IMR-90 (cell line): Measurements from ENCODE around the gene RGSL1. TPM values are rescaled to one million over a fixed set of nuclear protein-coding genes. Genes with fewer than 3 reads are reported as not detected.

ENCODE experiments used
- ATAC-seq: fragments of 200-7000 bp; cut with Tn5 transposase; 2 replicates; pipeline ENCODE4 v1.9.1; 2020; ENCODE audit warnings: low read depth, mild to moderate bottlenecking, moderate library complexity
- BruUV-seq: library from RNA; stranded (reverse); fragments of 400-500 nt; replicated peaks from 2 replicates; lab custom pipeline; 2021; lab: Mats Ljungman, UMichigan
- CTCF ChIA-PET: fragments of 300-600 bp; formaldehyde crosslinking; extraction: SDS; loops from one replicate; lab custom pipeline; 2021; ENCODE audit warnings: antibody characterized with exemption; lab: Yijun Ruan, JAX
- POLR2A ChIA-PET: fragments of 300-600 bp; sonication (Branson Sonifier 250); formaldehyde crosslinking; loops from one replicate; lab custom pipeline; 2022; ENCODE audit warnings: antibody characterized with exemption; ENCODE audit not compliant: unreplicated experiment; lab: Charles Lee
- DNase-seq: peaks from one replicate; pipeline ENCODE4 v3.0.0; 2013
- H2AFZ ChIP-seq: replicated peaks from 2 replicates; pipeline ENCODE3; 2013; ENCODE audit warnings: low read length, mild to moderate bottlenecking; ENCODE audit not compliant: poor library complexity
- H2AK5ac ChIP-seq: 2 replicates; pipeline ENCODE4 v1.6.1; 2013; ENCODE audit warnings: low read depth, low read length, inconsistent platforms
- H2AK9ac ChIP-seq: replicated peaks from 2 replicates; pipeline ENCODE3; 2013; ENCODE audit warnings: mild to moderate bottlenecking, low read depth, low read length, moderate library complexity; ENCODE audit not compliant: poor library complexity
- H2BK120ac ChIP-seq: 2 replicates; pipeline ENCODE4 v1.6.1; 2013; ENCODE audit warnings: low read depth, low read length, inconsistent platforms
- H2BK15ac ChIP-seq: 3 replicates; pipeline ENCODE4 v1.6.1; 2013; ENCODE audit warnings: low read depth, low read length, inconsistent platforms
- H2BK20ac ChIP-seq: 2 replicates; pipeline ENCODE4 v1.6.1; 2013; ENCODE audit warnings: low read depth, mild to moderate bottlenecking, inconsistent platforms, low read length, moderate library complexity
- H2BK5ac ChIP-seq: 2 replicates; pipeline ENCODE4 v1.6.1; 2013; ENCODE audit warnings: mild to moderate bottlenecking, low read depth, low read length, inconsistent platforms; ENCODE audit not compliant: poor library complexity, severe bottlenecking
- H3K14ac ChIP-seq: replicated peaks from 2 replicates; pipeline ENCODE4 v1.6.1; 2013; ENCODE audit warnings: low read depth, low read length, inconsistent platforms
- H3K18ac ChIP-seq: 2 replicates; pipeline ENCODE4 v1.6.1; 2013; ENCODE audit warnings: low read depth, low read length, control low read depth
- H3K23ac ChIP-seq: 2 replicates; pipeline ENCODE4 v1.6.1; 2013; ENCODE audit warnings: low read depth, low read length, inconsistent platforms
- H3K27ac ChIP-seq: 2 replicates; pipeline ENCODE4 v1.5.1; 2013; ENCODE audit warnings: mild to moderate bottlenecking, control low read depth, low read length; ENCODE audit not compliant: insufficient read depth
- H3K27me3 ChIP-seq: 2 replicates; pipeline ENCODE4 v1.6.1; 2013; ENCODE audit warnings: low read length; ENCODE audit not compliant: control insufficient read depth, insufficient read depth
- H3K36me3 ChIP-seq: 2 replicates; pipeline ENCODE4 v1.6.1; 2013; ENCODE audit warnings: low read length, mixed read lengths; ENCODE audit not compliant: control insufficient read depth, insufficient read depth
- H3K4ac ChIP-seq: 2 replicates; pipeline ENCODE4 v1.6.1; 2013; ENCODE audit warnings: low read depth, low read length, inconsistent platforms
- H3K4me1 ChIP-seq: 2 replicates; pipeline ENCODE4 v1.6.1; 2013; ENCODE audit warnings: low read length, mixed read lengths; ENCODE audit not compliant: control insufficient read depth, insufficient read depth
- H3K4me2 ChIP-seq: 2 replicates; pipeline ENCODE4 v1.6.1; 2013; ENCODE audit warnings: low read depth, mild to moderate bottlenecking, control low read depth, low read length, moderate library complexity
- H3K4me3 ChIP-seq: 2 replicates; pipeline ENCODE4 v1.5.1; 2013; ENCODE audit warnings: low read depth, mild to moderate bottlenecking, control low read depth, low read length, moderate library complexity; ENCODE audit not compliant: insufficient read depth
- H3K56ac ChIP-seq: 2 replicates; pipeline ENCODE4 v1.6.1; 2013; ENCODE audit warnings: low read length, inconsistent platforms; ENCODE audit not compliant: insufficient read depth; ENCODE audit errors: extremely low read depth
- H3K79me1 ChIP-seq, 2 experiments: 2 replicates each; pipeline ENCODE4 v1.6.1; 2013; ENCODE audit warnings: low read length in 2 of 2, inconsistent platforms in 1 of 2, low read depth in 1 of 2
- H3K9ac ChIP-seq: 2 replicates; pipeline ENCODE4 v1.6.1; 2013; ENCODE audit warnings: low read depth, low read length, control low read depth
- H3K9me1 ChIP-seq: 2 replicates; pipeline ENCODE4 v1.6.1; 2013; ENCODE audit warnings: low read length, inconsistent platforms; ENCODE audit not compliant: insufficient read depth
- H3K9me3 ChIP-seq: 2 replicates; pipeline ENCODE4 v1.6.1; 2013; ENCODE audit warnings: low read length; ENCODE audit not compliant: control insufficient read depth, insufficient read depth
- H4K20me1 ChIP-seq: 2 replicates; pipeline ENCODE4 v1.6.1; 2013; ENCODE audit warnings: low read length, inconsistent platforms; ENCODE audit not compliant: insufficient read depth
- H4K5ac ChIP-seq: 2 replicates; pipeline ENCODE4 v1.6.1; 2013; ENCODE audit warnings: mild to moderate bottlenecking, low read depth, low read length, control low read depth
- H4K8ac ChIP-seq, 2 experiments: 2 replicates each; pipeline ENCODE4 v1.6.1; 2013; ENCODE audit warnings: low read depth in 2 of 2, low read length in 2 of 2, control low read depth in 1 of 2, inconsistent platforms in 1 of 2
- H4K91ac ChIP-seq: 2 replicates; pipeline ENCODE4 v1.6.1; 2013; ENCODE audit warnings: low read depth, low read length, inconsistent platforms; ENCODE audit not compliant: insufficient read depth
- CTCF ChIP-seq: conservative IDR thresholded peaks from 2 replicates; pipeline ENCODE4 v1.5.1; 2012; ENCODE audit warnings: mild to moderate bottlenecking, low read depth, low read length, improper control_type of control experiment
- MAZ ChIP-seq: IDR thresholded peaks from 2 replicates; pipeline ENCODE4 v1.6.1; 2012; ENCODE audit warnings: low read depth, mild to moderate bottlenecking, low read length, improper control_type of control experiment, moderate library complexity, borderline replicate concordance
- RAD21 ChIP-seq: IDR thresholded peaks from 2 replicates; pipeline ENCODE4 v1.6.1; 2012; ENCODE audit warnings: low read length, improper control_type of control experiment
- SMC3 ChIP-seq: fragments of 150-350 bp; IDR thresholded peaks from 2 replicates; pipeline ENCODE4 v1.6.1; 2016; ENCODE audit warnings: low read depth, mild to moderate bottlenecking, antibody characterized with exemption, low read length, moderate library complexity
- WGBS, 2 experiments: methylation state at CpG; one replicate each; pipeline versions ENCODE4 v1.1.5 to v1.1.7; 2013; ENCODE audit warnings: missing lambda C conversion rate in 2 of 2; ENCODE audit not compliant: insufficient read length in 1 of 2; ENCODE audit errors: extremely low coverage in 2 of 2; 5-methylcytosine and 5-hydroxymethylcytosine counted together
- dilution Hi-C: fragments of 300-500 bp; cut with HindIII; formaldehyde crosslinking; loops from one replicate; pipeline ENCODE4 v1.14.3; 2018; ENCODE audit warnings: low sequenced_read_pairs; ENCODE audit not compliant: unreplicated experiment
- in situ Hi-C: fragments of 300-500 bp; cut with MboI; formaldehyde crosslinking; loops from 3 replicates; pipeline ENCODE4 v1.14.3; 2019; ENCODE audit warnings: low sequenced_read_pairs, inconsistent platforms, mixed read lengths
- intact Hi-C: fragments of 100-400 bp; cut with micrococcal nuclease; formaldehyde crosslinking; loops from 2 replicates; pipeline ENCODE4 v1.10.0; 2022
- polyA plus RNA-seq, 3 experiments: library from polyadenylated mRNA; depleted of rRNA; stranded (reverse); fragments of >200 nt; gene quantifications; 2 replicates each; pipeline ENCODE4 v1.2.3, GENCODE V29; 2012; ENCODE audit warnings: low replicate concordance in 1 of 3
- total RNA-seq: library from RNA; depleted of rRNA; stranded (reverse); fragments of >200 nt; gene quantifications from 2 replicates; pipeline ENCODE4 v1.2.3, GENCODE V29; 2012

Gene RGSL1
- total and polyA plus RNA-seq, 2 of the 4 experiments (the other 2 are of a cell fraction): not detected

GRCh38 chr1:182601416-182601786 lies 151.5 kb downstream of the RGSL1 start:
- Histone ChIP-seq H2AFZ (peak overlapping the region; percentile 17), H3K9ac (no peak overlapping the region), H3K18ac (no peak overlapping the region), H3K27ac (no peak overlapping the region), H3K79me1 (no peaks in the 10 kb centered on the region), H4K20me1 (no peaks in the 10 kb centered on the region), H2BK5ac (no peak overlapping the region), H3K4me3 (no peak overlapping the region), H3K4me1 (peaks cover 2% of the 10 kb centered on the region; the same call in 1 of the 2 replicates), H3K9me3 (no peaks in the 10 kb centered on the region), H2BK20ac (no peak overlapping the region), H4K5ac (no peak overlapping the region), H3K56ac (no peak overlapping the region), H3K4ac (no peak overlapping the region), H2BK120ac (no peak overlapping the region), H3K4me2 (no peak overlapping the region), H3K14ac (no peak overlapping the region), H4K8ac (no peak overlapping the region), H3K27me3 (peaks cover 20% of the 10 kb centered on the region), H2BK15ac (no peak overlapping the region), H3K36me3 (no peaks in the 10 kb centered on the region), H3K9me1 (no peaks in the 10 kb centered on the region), H2AK5ac (no peak overlapping the region), H2AK9ac (no peak overlapping the region), H4K91ac (no peak overlapping the region), H3K23ac (no peak overlapping the region)
- ATAC-seq (peak; percentile 36), DNase-seq (peak; percentile 76)
- ChIA-PET CTCF (interaction anchor here (0.6 to 9.2 kb wide), 6 partner anchors 11 to 182 kb away, joined by 3 to 129 read pairs (median 4); no protein-coding TSS in a partner anchor), POLR2A (no interaction called here)
- intact Hi-C loops (loop anchor here (1.0 to 5.0 kb wide), 2 partner anchors 183 to 236 kb away; partner anchors contain the start of gene DHX9), dilution Hi-C loops (no loop called here), in situ Hi-C loops (no loop called here)
- no TSS peak for BruUV-seq
- peak; percentile 90 for TF ChIP-seq RAD21
- peak; percentile 88 for TF ChIP-seq CTCF
- TF ChIP-seq SMC3: peak; percentile 93
- TF ChIP-seq MAZ: no peak
- 5% methylated on average over 3 of the region's 6 CpGs; no CpG with 5 or more reads in 1 of the 2 experiments for WGBS, 2 experiments
